K562 (cell line): ENCODE results near the gene TMEM131. TPM values are rescaled to one million over a fixed set of nuclear protein-coding genes. Genes with fewer than 3 reads are reported as not detected.

Experiments used
- CBFA2T3 ChIP-seq: fragments of 450-650 bp; IDR thresholded peaks from 2 replicates; pipeline ENCODE4 v1.6.1; 2017
- CBX3 ChIP-seq, 2 experiments: IDR thresholded peaks; 1 replicate in 1 of 2; 2 replicates in 1 of 2; pipeline ENCODE4 v1.6.1; 2012; ENCODE audit warnings: inconsistent platforms in 2 of 2, low read length in 2 of 2, borderline replicate concordance in 1 of 2, control low read depth in 1 of 2
- CTBP1 ChIP-seq: fragments of 450-650 bp; IDR thresholded peaks from 2 replicates; pipeline ENCODE4 v1.6.1; 2016; ENCODE audit warnings: borderline replicate concordance
- CXXC5 ChIP-seq: fragments of 250-450 bp; sonication (Bioruptor Pico); IDR thresholded peaks from 2 replicates; pipeline ENCODE4 v1.8.0; 2022; ENCODE audit warnings: inconsistent platforms, mild to moderate bottlenecking, moderate library complexity
- DACH1 ChIP-seq: fragments of 450-650 bp; IDR thresholded peaks from 2 replicates; pipeline ENCODE4 v1.6.1; 2018; ENCODE audit not compliant: partially characterized antibody
- NCOA2 ChIP-seq, 2 experiments: fragments of 450-650 bp; IDR thresholded peaks; 2 replicates each; pipeline ENCODE4 v1.6.1; 2018; ENCODE audit warnings: mild to moderate bottlenecking in 2 of 2, moderate library complexity in 1 of 2; ENCODE audit not compliant: partially characterized antibody in 2 of 2
- RHOXF2B ChIP-seq: fragments of 250-450 bp; sonication (Bioruptor Pico); conservative IDR thresholded peaks from 2 replicates; pipeline ENCODE4 v1.5.1; 2021
- TCF3 ChIP-seq: sonication (generic); formaldehyde crosslinking; IDR thresholded peaks from 2 replicates; pipeline ENCODE4 v1.4.0; 2020; ENCODE audit warnings: mild to moderate bottlenecking, missing genetic modification reagents
- ZFX ChIP-seq: sonication (generic); formaldehyde crosslinking; IDR thresholded peaks from 2 replicates; pipeline ENCODE4 v1.8.0; 2022; ENCODE audit warnings: mild to moderate bottlenecking, missing genetic modification reagents, moderate library complexity
- ZNF134 ChIP-seq: fragments of 250-450 bp; sonication (Bioruptor Pico); conservative IDR thresholded peaks from 2 replicates; pipeline ENCODE4 v1.4.0; 2020
- ZNF174 ChIP-seq: fragments of 250-450 bp; sonication (Bioruptor Pico); IDR thresholded peaks from 2 replicates; pipeline ENCODE4 v1.4.0; 2020; ENCODE audit warnings: mild to moderate bottlenecking
- ZNF274 ChIP-seq: IDR thresholded peaks from 2 replicates; pipeline ENCODE4 v1.6.1; 2011; ENCODE audit warnings: low read depth, mild to moderate bottlenecking, low read length, moderate library complexity, borderline replicate concordance
- ZNF696 ChIP-seq: fragments of 250-450 bp; sonication (Bioruptor Pico); conservative IDR thresholded peaks from 2 replicates; pipeline ENCODE4 v1.4.0; 2020; ENCODE audit warnings: mild to moderate bottlenecking, moderate library complexity
- polyA plus RNA-seq, 8 experiments: library from polyadenylated mRNA; depleted of rRNA in 4 of 8; stranded (reverse) in 5 of 8; unstranded in 3 of 8; fragments of >200 nt; fragmentation: Nextera tagmentation in 2 of 8; fragmentation: Illumina TruSeq in 1 of 8; extraction: Ambion mirVana in 2 of 8; extraction: Trizol in 1 of 8; gene quantifications; 2 replicates each; pipeline versions ENCODE4 v1.2.1 to v1.2.3, GENCODE V29; 2011 to 2014; ENCODE audit warnings: inconsistent platforms in 1 of 8, missing spikeins in 1 of 8
- total RNA-seq, 7 experiments: library from RNA; depleted of rRNA in 6 of 7; stranded (reverse); fragments of >200 nt in 6 of 7; fragmentation: Illumina TruSeq in 2 of 7; extraction: Trizol in 2 of 7; gene quantifications; 2 replicates each; pipeline versions ENCODE4 v1.2.1 to v1.2.3, GENCODE V29; 2011 to 2021; ENCODE audit warnings: low replicate concordance in 1 of 7
- TF ChIP-seq, protein P1 (sequence below): fragments of 200-800 bp; sonication (Bioruptor generic); IDR thresholded peaks from 2 replicates; pipeline ENCODE4 v1.6.1; 2016; ENCODE audit warnings: missing genetic modification characterization, missing compliant biosample characterization
- TF ChIP-seq, protein P2 (sequence below), 2 experiments: fragments of 250-450 bp in 1 of 2; fragments of 450-650 bp in 1 of 2; sonication (Bioruptor Pico) in 1 of 2; IDR thresholded peaks; 2 replicates each; pipeline versions ENCODE4 v1.6.1 to v1.8.0; 2016 to 2021; ENCODE audit warnings: mild to moderate bottlenecking in 2 of 2, moderate library complexity in 2 of 2, missing compliant biosample characterization in 1 of 2, missing genetic modification characterization in 1 of 2

The TMEM131 gene
- total and polyA plus RNA-seq, 9 of the 15 experiments (the other 6 are each of a cell fraction or from before 2014, with no cell fraction given): 2.5 to 21.1 (median 12.4) TPM

GRCh38 chr2:97740590-97741182 lies 255.1 kb downstream of the TMEM131 start (continued):
- 0 out of 2 replicates have a peak, but pooled peaks have one; percentile 25 for TF ChIP-seq CTBP1
- peak; percentile 29; the same call in 1 of the 2 replicates for TF ChIP-seq CBFA2T3
- TF ChIP-seq ZNF274: no peak
- peak; percentile 8 for TF ChIP-seq DACH1
- TF ChIP-seq ZFX: no peak
- TF ChIP-seq RHOXF2B (CRISPR knock-in tag): no peak
- TF ChIP-seq, protein P1, sequence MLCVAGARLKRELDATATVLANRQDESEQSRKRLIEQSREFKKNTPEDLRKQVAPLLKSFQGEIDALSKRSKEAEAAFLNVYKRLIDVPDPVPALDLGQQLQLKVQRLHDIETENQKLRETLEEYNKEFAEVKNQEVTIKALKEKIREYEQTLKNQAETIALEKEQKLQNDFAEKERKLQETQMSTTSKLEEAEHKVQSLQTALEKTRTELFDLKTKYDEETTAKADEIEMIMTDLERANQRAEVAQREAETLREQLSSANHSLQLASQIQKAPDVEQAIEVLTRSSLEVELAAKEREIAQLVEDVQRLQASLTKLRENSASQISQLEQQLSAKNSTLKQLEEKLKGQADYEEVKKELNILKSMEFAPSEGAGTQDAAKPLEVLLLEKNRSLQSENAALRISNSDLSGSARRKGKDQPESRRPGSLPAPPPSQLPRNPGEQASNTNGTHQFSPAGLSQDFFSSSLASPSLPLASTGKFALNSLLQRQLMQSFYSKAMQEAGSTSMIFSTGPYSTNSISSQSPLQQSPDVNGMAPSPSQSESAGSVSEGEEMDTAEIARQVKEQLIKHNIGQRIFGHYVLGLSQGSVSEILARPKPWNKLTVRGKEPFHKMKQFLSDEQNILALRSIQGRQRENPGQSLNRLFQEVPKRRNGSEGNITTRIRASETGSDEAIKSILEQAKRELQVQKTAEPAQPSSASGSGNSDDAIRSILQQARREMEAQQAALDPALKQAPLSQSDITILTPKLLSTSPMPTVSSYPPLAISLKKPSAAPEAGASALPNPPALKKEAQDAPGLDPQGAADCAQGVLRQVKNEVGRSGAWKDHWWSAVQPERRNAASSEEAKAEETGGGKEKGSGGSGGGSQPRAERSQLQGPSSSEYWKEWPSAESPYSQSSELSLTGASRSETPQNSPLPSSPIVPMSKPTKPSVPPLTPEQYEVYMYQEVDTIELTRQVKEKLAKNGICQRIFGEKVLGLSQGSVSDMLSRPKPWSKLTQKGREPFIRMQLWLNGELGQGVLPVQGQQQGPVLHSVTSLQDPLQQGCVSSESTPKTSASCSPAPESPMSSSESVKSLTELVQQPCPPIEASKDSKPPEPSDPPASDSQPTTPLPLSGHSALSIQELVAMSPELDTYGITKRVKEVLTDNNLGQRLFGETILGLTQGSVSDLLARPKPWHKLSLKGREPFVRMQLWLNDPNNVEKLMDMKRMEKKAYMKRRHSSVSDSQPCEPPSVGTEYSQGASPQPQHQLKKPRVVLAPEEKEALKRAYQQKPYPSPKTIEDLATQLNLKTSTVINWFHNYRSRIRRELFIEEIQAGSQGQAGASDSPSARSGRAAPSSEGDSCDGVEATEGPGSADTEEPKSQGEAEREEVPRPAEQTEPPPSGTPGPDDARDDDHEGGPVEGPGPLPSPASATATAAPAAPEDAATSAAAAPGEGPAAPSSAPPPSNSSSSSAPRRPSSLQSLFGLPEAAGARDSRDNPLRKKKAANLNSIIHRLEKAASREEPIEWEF (CRISPR knock-in tag): 0 out of 2 replicates have a peak, but pooled peaks have one; percentile 61
- peak in 1 of 2 experiments; percentile 49; a peak in 1 of 3 replicates for TF ChIP-seq CBX3 (IDR thresholded peaks at IDR 0.05; ENCODE audit: borderline replicate concordance in 1 of 2, low read length in 2 of 2)
- TF ChIP-seq, protein P2, sequence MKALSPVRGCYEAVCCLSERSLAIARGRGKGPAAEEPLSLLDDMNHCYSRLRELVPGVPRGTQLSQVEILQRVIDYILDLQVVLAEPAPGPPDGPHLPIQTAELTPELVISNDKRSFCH (CRISPR knock-in tag; IDR thresholded peaks at IDR 0.05): no peak
- TF ChIP-seq, protein P2 (tag; IDR thresholded peaks at IDR 0.05): peak; percentile 84
- no peak for TF ChIP-seq ZNF174
- TF ChIP-seq ZNF696 (CRISPR knock-in tag): no peak
- TF ChIP-seq ZNF134: 0 out of 2 replicates have a peak, but pooled peaks have one; percentile 16
- TF ChIP-seq TCF3 (CRISPR knock-in tag): peak; percentile 66
- TF ChIP-seq NCOA2 (IDR thresholded peaks at IDR 0.05; ENCODE audit: partially characterized antibody in 2 of 2): no peak
- peak; percentile 59 for TF ChIP-seq CXXC5 (CRISPR knock-in tag)
